Mesenchymal stem cell (in vitro differentiated cells and primary cell): ENCODE results near the gene DPP6.
"Not testable (repeated sequence)": the region's sequence is repeated elsewhere in the genome, so short reads cannot be mapped to it uniquely, and the experiment has no call there.

ENCODE experiments used
- DNase-seq: peaks from one replicate; pipeline ENCODE4 v3.0.0-alpha.2; 2013
- H2AFZ ChIP-seq: one replicate; pipeline ENCODE4 v1.6.1; 2013; ENCODE audit warnings: low read depth, mild to moderate bottlenecking, control low read depth, inconsistent platforms, low read length, moderate library complexity
- H2AK5ac ChIP-seq: 2 replicates; pipeline ENCODE4 v1.6.1; 2013; ENCODE audit warnings: low read length, moderate library complexity, mild to moderate bottlenecking, inconsistent platforms; ENCODE audit not compliant: severe bottlenecking
- H2BK120ac ChIP-seq: one replicate; pipeline ENCODE4 v1.6.1; 2013; ENCODE audit warnings: low read depth, mild to moderate bottlenecking, inconsistent platforms, low read length, moderate library complexity
- H2BK12ac ChIP-seq, 2 experiments: one replicate each; pipeline ENCODE4 v1.6.1; 2013; ENCODE audit warnings: inconsistent platforms in 2 of 2, low read length in 2 of 2, mild to moderate bottlenecking in 2 of 2, moderate library complexity in 2 of 2, control low read depth in 1 of 2
- H2BK15ac ChIP-seq: one replicate; pipeline ENCODE4 v1.6.1; 2013; ENCODE audit warnings: mild to moderate bottlenecking, low read depth, inconsistent platforms; ENCODE audit not compliant: poor library complexity, severe bottlenecking
- H2BK5ac ChIP-seq: 2 replicates; pipeline ENCODE4 v1.6.1; 2013; ENCODE audit warnings: low read depth, mild to moderate bottlenecking, low read length, control low read depth, inconsistent platforms; ENCODE audit not compliant: poor library complexity, severe bottlenecking
- H3K14ac ChIP-seq, 2 experiments: one replicate each; pipeline ENCODE4 v1.6.1; 2013; ENCODE audit warnings: inconsistent platforms in 2 of 2, low read length in 2 of 2, control low read depth in 1 of 2, mild to moderate bottlenecking in 1 of 2, moderate library complexity in 1 of 2
- H3K18ac ChIP-seq, 2 experiments: one replicate each; pipeline ENCODE4 v1.6.1; 2013; ENCODE audit warnings: inconsistent platforms in 2 of 2, low read length in 2 of 2, control low read depth in 1 of 2, low read depth in 1 of 2, mild to moderate bottlenecking in 1 of 2
- H3K23ac ChIP-seq, 2 experiments: one replicate each; pipeline ENCODE4 v1.6.1; 2013; ENCODE audit warnings: inconsistent platforms in 2 of 2, low read length in 2 of 2, mild to moderate bottlenecking in 2 of 2, moderate library complexity in 2 of 2, control low read depth in 1 of 2
- H3K27ac ChIP-seq: 2 replicates; pipeline ENCODE4 v1.5.1; 2013; ENCODE audit warnings: mild to moderate bottlenecking, moderate library complexity, low read length, control low read depth, inconsistent platforms; ENCODE audit not compliant: poor library complexity, severe bottlenecking
- H3K27me3 ChIP-seq, 2 experiments: 2 replicates each; pipeline versions ENCODE4 v1.6.1 to v1.7.0; 2013; ENCODE audit warnings: low read length in 2 of 2, mild to moderate bottlenecking in 2 of 2, moderate library complexity in 2 of 2, control low read depth in 1 of 2, inconsistent platforms in 1 of 2; ENCODE audit not compliant: control insufficient read depth in 1 of 2, insufficient read depth in 1 of 2
- H3K36me3 ChIP-seq, 2 experiments: 2 replicates each; pipeline versions ENCODE4 v1.6.1 to v1.7.0; 2013; ENCODE audit warnings: low read length in 2 of 2, control low read depth in 1 of 2, inconsistent platforms in 1 of 2, low read depth in 1 of 2, mild to moderate bottlenecking in 1 of 2; ENCODE audit not compliant: insufficient read depth in 2 of 2, control insufficient read depth in 1 of 2
- H3K4ac ChIP-seq, 2 experiments: one replicate each; pipeline ENCODE4 v1.6.1; 2013; ENCODE audit warnings: inconsistent platforms in 2 of 2, low read length in 2 of 2, mild to moderate bottlenecking in 2 of 2, moderate library complexity in 2 of 2, control low read depth in 1 of 2, low read depth in 1 of 2
- H3K4me1 ChIP-seq: 2 replicates; pipeline ENCODE4 v1.6.1; 2013; ENCODE audit warnings: low read depth, low read length, control low read depth; ENCODE audit not compliant: control insufficient read depth, insufficient read depth
- H3K4me2 ChIP-seq: 2 replicates; pipeline ENCODE4 v1.6.1; 2013; ENCODE audit warnings: low read length, mild to moderate bottlenecking, inconsistent platforms; ENCODE audit not compliant: poor library complexity, severe bottlenecking
- H3K4me3 ChIP-seq, 2 experiments: 2 replicates each; pipeline versions ENCODE4 v1.5.1 to v1.7.0; 2013; ENCODE audit warnings: low read length in 2 of 2, mild to moderate bottlenecking in 2 of 2, control low read depth in 1 of 2, low read depth in 1 of 2; ENCODE audit not compliant: insufficient read depth in 1 of 2
- H3K79me1 ChIP-seq: replicated peaks from 2 replicates; pipeline ENCODE4 v1.6.1; 2013; ENCODE audit warnings: mild to moderate bottlenecking, control low read depth, low read length, inconsistent platforms; ENCODE audit not compliant: poor library complexity, severe bottlenecking
- H3K9ac ChIP-seq: 2 replicates; pipeline ENCODE4 v1.7.0; 2013; ENCODE audit warnings: mild to moderate bottlenecking, low read length, moderate library complexity
- H3K9me3 ChIP-seq: 2 replicates; pipeline ENCODE4 v1.7.0; 2013; ENCODE audit warnings: mild to moderate bottlenecking, low read length; ENCODE audit not compliant: control insufficient read depth
- H4K8ac ChIP-seq: one replicate; pipeline ENCODE4 v1.6.1; 2013; ENCODE audit warnings: inconsistent platforms, mild to moderate bottlenecking, low read length, moderate library complexity
- H4K91ac ChIP-seq: one replicate; pipeline ENCODE4 v1.6.1; 2013; ENCODE audit warnings: mild to moderate bottlenecking, low read length, inconsistent platforms
- WGBS: methylation state at CpG from one replicate; pipeline ENCODE4 v1.1.7; 2013; ENCODE audit warnings: mixed read lengths; 5-methylcytosine and 5-hydroxymethylcytosine counted together

The DPP6 gene

GRCh38 chr7:154053466-154054312, 1.5 kb downstream of the DPP6 start:
- not testable (repeated sequence) for H4K8ac ChIP-seq, H3K27ac ChIP-seq, DNase-seq, H3K14ac ChIP-seq, H2BK5ac ChIP-seq, H3K4me2 ChIP-seq, H3K36me3 ChIP-seq, H2BK15ac ChIP-seq, H3K79me1 ChIP-seq, H4K91ac ChIP-seq, H3K4me3 ChIP-seq, H3K9ac ChIP-seq, H2AK5ac ChIP-seq, H3K4me1 ChIP-seq, H3K27me3 ChIP-seq, H3K9me3 ChIP-seq, H2BK120ac ChIP-seq, H2AFZ ChIP-seq, H2BK12ac ChIP-seq, H3K18ac ChIP-seq, H3K4ac ChIP-seq, H3K23ac ChIP-seq
- 32% methylated on average over 4 of the region's 16 CpGs for WGBS

GRCh38 chr7:154054664-154055063, 2.5 kb downstream of the DPP6 start:
- not testable (repeated sequence) for H3K14ac ChIP-seq, H4K8ac ChIP-seq
- no CpG with 5 or more reads among the region's 2 CpGs for WGBS

GRCh38 chr7:154055491-154056106, 3.4 kb downstream of the DPP6 start:
- not testable (repeated sequence) for H3K4me2 ChIP-seq, H4K8ac ChIP-seq, H2BK12ac ChIP-seq, H3K4me3 ChIP-seq, H3K79me1 ChIP-seq, H2BK5ac ChIP-seq, H3K9ac ChIP-seq, H2BK120ac ChIP-seq, H3K4me1 ChIP-seq, H4K91ac ChIP-seq, H2AFZ ChIP-seq, H2AK5ac ChIP-seq, H2BK15ac ChIP-seq, H3K36me3 ChIP-seq, H3K18ac ChIP-seq, H3K9me3 ChIP-seq, H3K27ac ChIP-seq, H3K14ac ChIP-seq, H3K23ac ChIP-seq, H3K4ac ChIP-seq, H3K27me3 ChIP-seq
- DNase-seq = peak; percentile 11
- WGBS = 8% methylated on average over 8 of the region's 9 CpGs

More at GRCh38 chr7:154054664-154055063, 2.5 kb downstream of the DPP6 start:
- H4K91ac ChIP-seq, H3K9ac ChIP-seq, H3K4me3 ChIP-seq, H3K36me3 ChIP-seq, H3K9me3 ChIP-seq, H3K27me3 ChIP-seq, H2BK120ac ChIP-seq, H2BK15ac ChIP-seq, H3K4me1 ChIP-seq, H3K4ac ChIP-seq, DNase-seq, H3K4me2 ChIP-seq, H2AFZ ChIP-seq, H3K27ac ChIP-seq, H3K79me1 ChIP-seq, H3K18ac ChIP-seq, H2AK5ac ChIP-seq, H2BK5ac ChIP-seq, H2BK12ac ChIP-seq, H3K23ac ChIP-seq: not testable (repeated sequence)

- not testable (repeated sequence) for H2BK12ac ChIP-seq, H3K18ac ChIP-seq, H2BK5ac ChIP-seq, H3K9me3 ChIP-seq, H3K9ac ChIP-seq, H2BK120ac ChIP-seq, H3K14ac ChIP-seq, H2BK15ac ChIP-seq, H3K4me3 ChIP-seq, H3K79me1 ChIP-seq, DNase-seq, H3K4me1 ChIP-seq, H3K23ac ChIP-seq, H4K8ac ChIP-seq, H3K4me2 ChIP-seq, H2AK5ac ChIP-seq, H3K4ac ChIP-seq, H2AFZ ChIP-seq, H3K27ac ChIP-seq, H3K36me3 ChIP-seq, H4K91ac ChIP-seq, H3K27me3 ChIP-seq
- WGBS = 77% methylated on average over 8 of the region's 14 CpGs
Observed at GRCh38 chr7:154058783-154059182, 6.6 kb downstream of the DPP6 start.
